Activated CD4-positive, alpha-beta T cell treated with anti-CD3 and anti-CD28 coated beads, Interleukin-2, amount 50 U/mL, for 16 hours (primary cell): Measurements from ENCODE around the gene FBXL16.

Source experiments
- DNase-seq: peaks from one replicate; pipeline ENCODE4 v3.0.0-alpha.2; 2020

Gene FBXL16

DNA sequence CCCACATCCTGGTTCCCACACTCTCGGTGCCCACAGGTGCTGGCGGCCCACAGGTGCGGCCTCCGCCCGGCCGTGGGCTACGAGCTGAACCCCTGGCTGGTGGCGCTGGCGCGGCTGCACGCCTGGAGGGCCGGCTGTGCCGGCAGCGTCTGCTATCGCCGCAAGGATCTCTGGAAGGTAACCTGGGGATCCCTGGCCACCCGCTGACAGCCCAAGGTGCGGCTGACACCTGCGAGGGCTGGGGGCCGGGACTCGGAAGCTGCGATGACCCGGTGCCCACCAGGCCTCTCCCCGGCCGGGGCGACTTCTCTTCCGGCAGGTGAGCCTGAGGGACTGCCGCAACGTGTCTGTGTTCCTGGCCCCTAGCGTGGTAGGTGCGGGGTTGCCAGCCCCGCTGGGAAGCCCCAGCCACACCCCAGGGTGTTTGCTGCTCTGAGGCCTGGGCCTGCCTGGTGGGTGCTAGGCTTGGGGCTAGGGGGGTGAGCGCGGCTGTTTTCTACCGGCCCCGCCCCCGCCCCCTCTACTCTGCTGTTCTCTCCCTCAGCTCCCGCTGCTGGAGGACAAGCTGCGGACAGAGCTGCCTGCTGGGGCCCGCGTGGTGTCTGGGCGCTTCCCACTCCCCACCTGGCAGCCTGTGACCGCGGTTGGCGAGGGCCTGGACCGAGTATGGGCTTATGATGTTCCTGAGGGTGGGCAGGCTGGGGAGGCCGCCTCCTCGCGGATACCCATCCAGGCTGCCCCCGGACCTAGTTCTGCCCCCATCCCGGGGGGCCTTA, 16.4 kb upstream of the FBXL16 start:
- no peak for DNase-seq

DNA sequence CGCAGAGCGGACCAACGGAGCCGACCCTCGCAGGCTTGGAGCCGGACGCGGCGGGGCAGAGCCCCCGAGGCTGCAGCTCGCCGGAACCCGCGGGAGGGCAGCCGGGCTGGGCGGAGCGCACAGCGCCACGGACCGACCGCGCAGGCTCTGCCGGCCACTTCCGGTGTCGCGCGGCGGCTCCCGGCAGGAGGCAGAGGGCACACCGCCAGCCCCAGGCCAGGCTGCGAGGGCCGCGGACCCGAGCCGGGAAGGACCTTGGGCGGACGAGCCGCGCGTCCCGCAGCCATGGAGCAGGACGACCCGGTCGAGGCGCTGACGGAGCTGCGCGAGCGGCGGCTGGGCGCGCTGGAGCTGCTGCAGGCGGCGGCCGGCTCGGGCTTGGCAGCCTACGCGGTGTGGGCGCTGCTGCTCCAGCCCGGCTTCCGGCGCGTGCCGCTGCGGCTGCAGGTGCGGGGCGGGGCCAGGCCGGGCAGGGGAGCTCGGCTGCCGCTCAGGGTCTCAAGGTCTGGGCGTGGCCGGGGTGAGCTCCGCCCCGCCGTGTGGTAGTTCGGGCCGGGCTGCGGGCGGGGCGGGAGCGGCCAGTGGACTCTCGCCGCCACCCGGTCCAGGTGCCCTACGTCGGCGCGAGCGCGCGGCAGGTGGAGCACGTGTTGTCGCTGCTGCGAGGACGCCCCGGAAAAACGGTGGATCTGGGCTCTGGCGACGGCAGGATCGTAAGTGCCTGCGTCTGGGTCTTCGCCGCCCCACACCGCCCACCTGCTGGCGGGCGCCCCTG, 15.6 kb upstream of the FBXL16 start, which contains the start of gene ANTKMT:
ANTKMT (plus strand) TSS at position 157 of the 775 bp plus-strand sequence; CDS start at position 286, 129 bp downstream.
- DNase-seq, result peak; percentile 86

DNA sequence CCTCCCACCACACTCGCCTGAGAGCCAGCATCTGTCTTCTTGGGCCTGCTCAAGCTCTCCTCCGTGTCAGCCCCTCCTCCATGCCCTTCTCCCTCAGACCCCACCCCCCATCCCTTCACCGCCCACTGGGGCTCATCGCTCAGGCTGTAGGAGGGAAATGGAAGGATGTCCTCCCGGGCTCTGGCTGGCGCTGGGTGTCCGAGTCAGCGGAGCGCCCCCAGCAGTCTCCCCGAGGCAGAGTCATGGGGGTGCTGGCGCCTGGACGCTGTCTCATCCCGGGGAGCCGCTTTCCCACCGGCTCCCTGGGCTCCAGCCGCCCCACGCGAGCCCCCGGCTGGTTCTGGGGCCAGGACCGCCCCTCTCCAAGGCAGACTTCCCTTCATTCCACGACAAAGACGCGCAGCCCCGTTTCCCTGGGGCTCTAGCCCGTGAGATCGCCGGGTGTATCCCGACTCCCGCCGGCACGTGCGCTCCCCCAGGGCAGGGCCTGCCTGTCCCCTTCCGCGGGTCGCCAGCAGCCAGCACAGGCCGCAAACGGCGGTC, 14.9 kb upstream of the FBXL16 start:
- DNase-seq, result peak; percentile 66

DNA sequence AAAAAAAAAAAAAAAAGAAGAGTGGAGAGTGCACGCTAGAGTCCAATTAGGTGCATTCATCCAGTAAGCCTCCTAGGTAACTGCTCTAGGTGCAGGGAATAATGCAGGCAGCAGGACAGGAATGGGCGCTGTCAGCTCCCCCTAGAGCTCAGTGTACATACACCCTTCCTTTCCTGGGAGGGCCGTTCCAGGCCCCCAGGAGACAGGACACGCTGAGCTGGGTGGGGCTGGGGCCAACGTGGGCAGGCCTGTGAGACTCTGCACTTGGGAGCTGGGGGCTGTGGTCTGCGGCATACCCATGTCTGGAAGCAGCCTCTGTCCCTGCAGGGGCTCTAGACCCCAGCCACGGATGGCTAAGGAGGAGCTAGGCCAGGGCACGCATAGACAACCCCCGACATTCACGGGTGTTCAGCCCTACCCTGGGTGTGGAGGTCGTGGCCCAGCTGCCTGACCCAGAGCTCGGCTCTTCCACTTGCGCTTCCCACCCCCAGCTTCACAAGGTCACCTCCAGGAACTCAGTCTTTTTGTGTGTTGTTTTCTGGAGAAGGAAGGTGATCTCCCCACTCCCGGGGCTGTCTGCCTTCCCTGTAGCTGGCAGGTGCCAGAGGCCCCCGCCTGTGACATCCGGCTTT, 14.3 kb upstream of the FBXL16 start:
- no peak for DNase-seq

- no peak for DNase-seq
These were observed 13.3 kb upstream of the FBXL16 start for GRCh38 chr16:718922-719321.

DNA sequence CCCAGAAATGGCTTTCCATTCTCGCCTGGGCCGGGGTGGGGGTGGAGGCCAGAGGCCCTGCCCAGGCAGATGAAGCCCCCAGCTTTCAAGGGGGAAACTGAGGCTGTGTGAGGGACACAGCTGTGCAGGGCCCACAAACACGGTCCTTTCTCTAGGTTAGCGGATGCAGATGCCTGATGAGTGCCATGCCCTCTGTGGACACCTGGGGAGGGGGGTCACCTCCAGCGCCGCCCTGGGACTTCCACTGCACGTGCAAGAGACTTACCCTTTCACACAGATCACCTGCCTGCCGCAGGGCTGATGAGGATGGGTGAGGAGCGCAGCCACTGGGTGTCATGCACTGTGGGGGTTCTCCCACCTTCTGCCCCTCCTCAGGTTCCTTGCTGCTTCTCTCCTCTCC, 12.8 kb upstream of the FBXL16 start:
- no peak for DNase-seq

- DNase-seq, result no peak
These were observed 12.0 kb upstream of the FBXL16 start for GRCh38 chr16:717450-718245.

DNA sequence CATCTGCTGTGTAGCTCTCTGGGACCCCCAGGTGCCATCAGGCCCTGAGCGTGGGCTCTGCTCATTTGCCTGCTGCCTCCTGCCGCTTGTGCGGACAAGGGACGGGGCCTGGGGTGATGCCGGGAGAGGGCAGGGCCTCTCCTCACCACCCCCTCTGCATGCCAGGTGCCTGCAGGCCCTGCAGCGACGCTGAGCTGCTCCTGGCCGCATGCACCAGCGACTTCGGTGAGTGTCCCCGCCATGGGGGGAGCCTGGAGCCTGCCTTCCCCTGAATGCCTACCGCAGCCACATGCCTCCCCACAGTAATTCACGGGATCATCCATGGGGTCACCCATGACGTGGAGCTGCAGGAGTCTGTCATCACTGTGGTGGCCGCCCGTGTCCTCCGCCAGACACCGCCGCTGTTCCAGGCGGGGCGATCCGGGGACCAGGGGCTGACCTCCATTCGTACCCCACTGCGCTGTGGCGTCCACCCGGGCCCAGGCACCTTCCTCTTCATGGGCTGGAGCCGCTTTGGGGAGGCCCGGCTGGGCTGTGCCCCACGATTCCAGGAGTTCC, 11.2 kb upstream of the FBXL16 start:
- DNase-seq, result no peak

DNA sequence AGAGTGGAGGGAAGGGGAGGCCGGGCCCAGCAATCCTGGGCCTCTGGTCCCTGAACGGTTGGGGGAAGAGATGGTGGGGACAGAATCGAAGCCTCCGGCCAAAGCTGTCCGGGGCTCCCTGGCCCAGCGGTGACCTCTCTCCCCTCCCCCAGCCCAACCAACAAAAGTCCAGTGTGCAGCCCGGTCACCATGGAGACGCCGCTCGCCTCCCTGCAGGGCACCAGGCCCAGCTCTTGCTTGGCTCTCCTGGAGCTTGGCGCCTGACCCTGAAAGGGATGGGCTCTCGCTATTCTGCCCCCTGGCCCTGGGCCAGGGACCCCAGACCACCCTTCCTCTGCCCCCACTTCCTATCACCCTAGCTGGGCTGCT, 10.6 kb upstream of the FBXL16 start:
- no peak for DNase-seq

GRCh38 chr16:715477-716199, 10.0 kb upstream of the FBXL16 start:
- DNase-seq, result no peak

DNA sequence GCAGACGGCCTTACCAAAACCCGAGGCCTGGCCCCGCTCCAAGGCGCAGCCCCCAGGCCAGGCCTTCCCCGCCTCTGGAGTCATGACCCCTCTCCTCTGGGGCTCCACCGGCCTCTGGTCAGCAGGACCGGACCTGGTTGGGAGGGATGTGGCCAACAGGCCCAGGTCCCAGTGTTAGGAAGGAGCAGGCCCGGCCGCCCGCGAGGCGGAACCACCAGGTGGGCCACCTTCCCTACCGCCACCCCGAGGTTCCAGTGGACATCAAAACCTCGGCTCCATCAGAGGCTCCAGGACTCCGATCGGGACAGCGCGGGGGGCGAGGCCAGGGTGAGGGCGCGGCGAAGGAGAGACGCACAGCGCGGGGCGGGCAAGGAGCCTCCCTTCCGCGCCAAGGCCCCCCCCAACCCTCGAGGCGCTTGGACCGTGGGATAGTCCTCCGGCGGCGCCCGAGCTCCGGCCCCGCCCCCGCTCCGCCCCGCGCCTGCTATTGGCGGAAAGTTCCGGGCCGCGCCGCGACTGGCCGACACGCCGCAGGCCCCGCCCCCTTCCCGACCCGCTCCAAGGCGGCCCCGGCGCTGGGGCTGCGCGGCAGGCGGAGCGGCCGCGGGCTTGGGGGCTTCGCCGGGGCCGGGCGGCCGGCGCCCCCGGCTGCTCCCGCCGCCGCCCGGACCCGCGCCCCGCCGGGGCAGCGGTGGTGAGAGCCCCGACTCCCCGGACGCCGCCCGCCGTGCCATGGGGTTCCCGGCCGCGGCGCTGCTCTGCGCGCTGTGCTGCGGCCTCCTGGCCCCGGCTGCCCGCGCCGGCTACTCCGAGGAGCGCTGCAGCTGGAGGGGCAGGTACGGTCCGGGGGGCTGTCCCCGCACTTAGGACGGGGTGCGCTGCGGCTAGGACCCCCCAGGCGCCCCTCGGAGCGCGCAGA, 9.2 kb upstream of the FBXL16 start, which contains the start of gene METRN:
METRN (plus strand) TSS at position 561 of the 919 bp plus-strand sequence; CDS start at position 733, 172 bp downstream.
- peak; percentile 89 for DNase-seq

DNA sequence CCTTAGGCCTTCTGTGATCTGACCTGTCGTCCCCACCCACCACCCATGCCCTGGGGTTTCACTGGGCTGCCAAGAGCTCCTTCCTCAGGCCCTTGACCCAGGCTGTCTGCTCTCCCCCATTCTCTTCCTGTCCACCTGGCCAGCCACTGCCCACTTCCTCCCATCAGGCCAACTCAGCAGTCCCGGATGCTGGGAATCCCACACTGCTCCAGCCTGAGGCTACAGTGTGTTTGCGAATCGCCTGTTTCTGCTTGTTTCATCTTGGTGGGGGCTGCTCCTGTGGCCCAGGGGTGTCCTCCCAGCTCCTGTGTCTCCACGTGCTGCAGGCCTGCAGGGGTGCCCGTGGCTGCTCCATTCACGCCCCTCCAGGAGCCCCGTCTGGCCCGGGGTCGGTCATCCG, 8.5 kb upstream of the FBXL16 start:
- DNase-seq, result no peak

- DNase-seq, result peak; percentile 58
These were observed 7.2 kb upstream of the FBXL16 start for GRCh38 chr16:712740-713250.

DNA sequence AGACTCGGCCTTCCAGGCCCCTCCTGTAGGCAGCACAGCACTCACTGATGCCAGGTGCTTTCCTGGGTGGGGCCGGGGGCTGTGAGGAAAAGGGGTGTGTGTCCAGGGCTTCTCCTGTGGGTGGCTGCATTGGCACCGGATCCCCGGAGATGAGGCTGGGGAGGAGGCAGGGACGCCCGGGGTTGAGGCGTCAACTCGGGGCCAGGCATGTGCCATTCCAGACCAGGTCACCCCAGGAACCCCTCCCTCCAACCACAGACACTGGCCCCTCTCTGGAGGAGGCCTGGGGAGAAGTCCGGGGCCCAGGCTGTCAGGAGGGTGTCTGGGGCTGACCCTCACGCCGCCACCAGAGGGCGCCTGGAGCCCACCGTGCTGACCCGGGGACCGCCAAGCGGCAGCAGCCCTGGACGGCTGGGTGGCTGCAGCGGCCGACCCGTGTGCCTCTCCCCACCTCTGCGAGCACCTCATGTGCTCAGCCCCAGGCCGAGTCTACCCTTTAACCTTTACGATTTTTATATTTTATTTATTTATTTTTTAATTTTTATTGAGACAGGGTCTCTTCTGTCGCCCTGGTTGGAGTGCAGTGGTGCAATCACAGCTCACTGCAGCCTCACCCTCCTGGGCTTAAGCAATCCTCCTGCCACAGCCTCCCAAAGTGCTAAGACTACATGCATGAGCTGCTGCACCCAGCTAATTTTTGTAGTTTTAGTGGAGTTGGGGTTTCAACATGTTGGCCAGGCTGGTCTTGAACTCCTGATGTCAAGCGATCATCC, 6.1 kb upstream of the FBXL16 start:
- peak; percentile 78 for DNase-seq

- no peak for DNase-seq
These were observed 5.5 kb upstream of the FBXL16 start for GRCh38 chr16:711084-711483.

DNA sequence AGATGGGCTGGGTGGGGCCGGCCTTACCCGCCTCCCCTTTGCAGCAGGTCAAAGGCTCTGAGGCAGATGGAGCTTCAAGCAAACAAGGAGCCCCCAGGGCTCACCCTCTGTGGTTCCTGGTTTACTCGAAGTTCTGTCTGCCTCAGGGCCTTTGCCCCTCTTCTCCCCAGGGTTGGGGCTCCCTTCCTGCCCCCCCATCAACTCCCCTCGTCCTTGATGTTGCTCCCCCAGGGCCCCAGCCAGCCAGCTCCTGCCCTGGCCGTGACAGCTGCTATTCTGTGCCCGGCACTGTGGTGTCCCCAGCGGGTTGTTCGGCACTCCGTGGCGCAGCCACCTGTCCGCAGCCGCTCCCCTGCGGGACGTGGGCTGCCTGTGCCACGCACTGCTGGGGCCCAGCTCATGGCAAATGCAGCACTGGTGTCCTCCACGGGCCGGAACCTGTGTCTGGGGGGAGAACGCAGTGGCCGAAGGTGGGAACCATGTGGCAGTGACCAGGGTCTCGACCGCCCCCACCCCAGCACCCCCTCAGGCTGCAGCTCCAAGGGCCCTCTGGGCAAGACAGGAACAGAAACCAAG, 5.0 kb upstream of the FBXL16 start:
- DNase-seq, result no peak

GRCh38 chr16:709566-710499, 4.2 kb upstream of the FBXL16 start:
- DNase-seq, result no peak

GRCh38 chr16:708959-709358, 3.4 kb upstream of the FBXL16 start:
- no peak for DNase-seq
